Fibroblast of lung (primary cell): Measurements from ENCODE around the gene C17orf58. TPM values are rescaled to one million over a fixed set of nuclear protein-coding genes. Genes with fewer than 3 reads are reported as not detected.

ENCODE experiments used
- DNase-seq, 2 donors: peaks; one replicate each; pipeline versions ENCODE4 v3.0.0 to v3.0.0-alpha.2; 2010; ENCODE audit warnings: low read depth in 2 of 2
- H2AFZ ChIP-seq: 2 replicates; pipeline ENCODE4 v1.5.1; 2012; ENCODE audit warnings: low read length, control low read depth, inconsistent platforms
- H3K27ac ChIP-seq: 2 replicates; pipeline ENCODE4 v1.5.1; 2011; ENCODE audit warnings: low read length, control low read depth; ENCODE audit not compliant: insufficient read depth
- H3K27me3 ChIP-seq: 2 replicates; pipeline ENCODE4 v1.5.1; 2011; ENCODE audit warnings: mild to moderate bottlenecking, low read length; ENCODE audit not compliant: control insufficient read depth, insufficient read depth
- H3K36me3 ChIP-seq: 2 replicates; pipeline ENCODE4 v1.5.1; 2011; ENCODE audit warnings: low read length; ENCODE audit not compliant: control insufficient read depth, insufficient read depth
- H3K4me1 ChIP-seq: 2 replicates; pipeline ENCODE4 v1.5.1; 2011; ENCODE audit warnings: low read length; ENCODE audit not compliant: control insufficient read depth, insufficient read depth; ENCODE audit errors: extremely low read depth
- H3K4me2 ChIP-seq: 2 replicates; pipeline ENCODE4 v1.5.1; 2011; ENCODE audit warnings: low read length, control low read depth; ENCODE audit not compliant: insufficient read depth; ENCODE audit errors: extremely low read depth
- H3K4me3 ChIP-seq, 4 experiments: fragments of 200-600 bp in 1 of 4; sonication (generic) in 1 of 4; replicated peaks in 1 of 4; 2 replicates each; pipeline ENCODE4 v1.5.1; 2011 to 2016; ENCODE audit warnings: low read length in 4 of 4, low read depth in 3 of 4, mild to moderate bottlenecking in 3 of 4, control low read depth in 2 of 4, inconsistent platforms in 1 of 4, mixed read lengths in 1 of 4; ENCODE audit not compliant: insufficient read depth in 1 of 4; ENCODE audit errors: control extremely low read depth in 1 of 4
- H3K79me2 ChIP-seq: 2 replicates; pipeline ENCODE4 v1.5.1; 2012; ENCODE audit warnings: mild to moderate bottlenecking, low read length, inconsistent platforms; ENCODE audit not compliant: control insufficient read depth, insufficient read depth
- H3K9ac ChIP-seq: 2 replicates; pipeline ENCODE4 v1.5.1; 2011; ENCODE audit warnings: mild to moderate bottlenecking, low read length, control low read depth; ENCODE audit not compliant: insufficient read depth
- H3K9me3 ChIP-seq: 2 replicates; pipeline ENCODE4 v1.5.1; 2012; ENCODE audit warnings: low read depth, low read length; ENCODE audit not compliant: control insufficient read depth, insufficient read depth
- H4K20me1 ChIP-seq: 2 replicates; pipeline ENCODE4 v1.5.1; 2011; ENCODE audit warnings: low read length; ENCODE audit not compliant: control insufficient read depth, insufficient read depth; ENCODE audit errors: extremely low read depth
- EZH2 ChIP-seq: IDR thresholded peaks from 2 replicates; pipeline ENCODE4 v1.5.1; 2012; ENCODE audit warnings: low read length, control low read depth, mild to moderate bottlenecking; ENCODE audit errors: missing control alignments
- polyA plus RNA-seq, 2 donors: library from polyadenylated mRNA; depleted of rRNA in 1 of 2; stranded (reverse) in 1 of 2; unstranded in 1 of 2; fragments of >200 nt; gene quantifications; 2 replicates each; pipeline ENCODE4 v1.2.1, GENCODE V29; 2011 to 2012; ENCODE audit warnings: missing spikeins in 1 of 2
- total RNA-seq: library from RNA; depleted of rRNA; stranded (reverse); fragments of >200 nt; gene quantifications from 2 replicates; pipeline ENCODE4 v1.2.1, GENCODE V29; 2014
- TF ChIP-seq, protein P1 (sequence below), 2 donors: IDR thresholded peaks in 1 of 2; conservative IDR thresholded peaks in 1 of 2; 1 replicate in 1 of 2; 2 replicates in 1 of 2; pipeline ENCODE4 v1.5.1; 2011 to 2012; ENCODE audit warnings: low read length in 2 of 2, control low read depth in 1 of 2, inconsistent platforms in 1 of 2, low read depth in 1 of 2, mild to moderate bottlenecking in 1 of 2

C17orf58 gene
- total and polyA plus RNA-seq, 2 donors (not counting 1 experiment from before 2014, with no cell fraction given), result 10.6 to 17.0 TPM

DNA sequence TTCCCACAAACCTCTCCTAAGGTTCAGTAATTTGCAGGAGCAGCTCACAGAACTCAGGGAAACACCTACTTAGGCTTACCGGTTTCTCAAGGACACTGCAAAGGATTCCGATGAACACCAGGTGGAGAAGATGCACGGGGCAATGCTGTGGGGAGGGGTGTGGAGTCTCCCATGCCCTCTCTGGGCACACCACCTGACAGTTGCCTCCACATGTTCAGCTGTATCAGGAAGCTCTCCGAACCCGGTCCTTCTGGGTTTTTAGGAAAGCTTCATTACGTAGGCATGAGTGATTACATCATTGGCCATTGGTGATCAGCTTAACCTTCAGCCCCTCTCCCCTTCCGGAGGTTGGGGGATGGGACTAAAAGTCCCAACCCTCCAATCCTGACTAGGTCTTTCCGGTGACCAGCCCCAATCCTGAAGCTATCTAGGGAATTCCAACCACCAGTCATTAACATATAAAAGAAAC, 21.6 kb downstream of the C17orf58 start:
- H3K4me2 ChIP-seq, result no peak overlapping the region
- no peaks in the 10 kb centered on the region for H3K27me3 ChIP-seq
- H3K9ac ChIP-seq, result no peak overlapping the region
- no peaks in the 10 kb centered on the region for H3K9me3 ChIP-seq
- peaks cover 3% of the 10 kb centered on the region for H3K36me3 ChIP-seq
- H3K27ac ChIP-seq, result no peak overlapping the region
- DNase-seq, result no peak
- no peak overlapping the region for H2AFZ ChIP-seq
- no peaks in the 10 kb centered on the region for H3K79me2 ChIP-seq
- H3K4me3 ChIP-seq, result no peak overlapping the region
- H4K20me1 ChIP-seq, result no peaks in the 10 kb centered on the region
- H3K4me1 ChIP-seq, result no peaks in the 10 kb centered on the region
- TF ChIP-seq EZH2, result no peak
- TF ChIP-seq, protein P1, sequence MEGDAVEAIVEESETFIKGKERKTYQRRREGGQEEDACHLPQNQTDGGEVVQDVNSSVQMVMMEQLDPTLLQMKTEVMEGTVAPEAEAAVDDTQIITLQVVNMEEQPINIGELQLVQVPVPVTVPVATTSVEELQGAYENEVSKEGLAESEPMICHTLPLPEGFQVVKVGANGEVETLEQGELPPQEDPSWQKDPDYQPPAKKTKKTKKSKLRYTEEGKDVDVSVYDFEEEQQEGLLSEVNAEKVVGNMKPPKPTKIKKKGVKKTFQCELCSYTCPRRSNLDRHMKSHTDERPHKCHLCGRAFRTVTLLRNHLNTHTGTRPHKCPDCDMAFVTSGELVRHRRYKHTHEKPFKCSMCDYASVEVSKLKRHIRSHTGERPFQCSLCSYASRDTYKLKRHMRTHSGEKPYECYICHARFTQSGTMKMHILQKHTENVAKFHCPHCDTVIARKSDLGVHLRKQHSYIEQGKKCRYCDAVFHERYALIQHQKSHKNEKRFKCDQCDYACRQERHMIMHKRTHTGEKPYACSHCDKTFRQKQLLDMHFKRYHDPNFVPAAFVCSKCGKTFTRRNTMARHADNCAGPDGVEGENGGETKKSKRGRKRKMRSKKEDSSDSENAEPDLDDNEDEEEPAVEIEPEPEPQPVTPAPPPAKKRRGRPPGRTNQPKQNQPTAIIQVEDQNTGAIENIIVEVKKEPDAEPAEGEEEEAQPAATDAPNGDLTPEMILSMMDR (conservative IDR thresholded peaks at IDR 0.05 in 1 of 2, IDR thresholded peaks at IDR 0.05 in 1 of 2; ENCODE audit: low read depth in 1 of 2, low read length in 2 of 2), result no peak

DNA sequence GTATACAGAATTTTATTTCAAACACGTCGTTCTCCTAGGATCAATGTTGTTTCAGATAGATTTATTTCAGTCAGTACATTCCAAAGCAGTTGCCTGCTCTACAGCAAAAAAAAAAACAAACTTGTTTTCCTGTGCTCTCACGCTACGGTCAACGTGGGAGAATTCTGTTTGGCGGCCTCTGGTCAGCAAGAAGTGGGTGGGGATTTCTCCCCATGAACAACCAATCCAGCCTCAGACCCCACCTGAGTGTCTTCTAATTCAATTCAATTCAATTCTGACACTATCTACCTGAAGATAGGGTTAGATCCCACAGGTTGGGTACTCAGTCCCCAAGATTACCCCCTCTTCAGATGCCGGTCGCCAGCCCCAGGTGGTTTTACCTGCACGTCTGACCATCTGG, 22.1 kb downstream of the C17orf58 start:
- Histone ChIP-seq H3K4me1 (no peaks in the 10 kb centered on the region), H3K9ac (no peak overlapping the region), H3K79me2 (no peaks in the 10 kb centered on the region), H3K36me3 (peaks cover 3% of the 10 kb centered on the region), H2AFZ (no peak overlapping the region), H4K20me1 (no peaks in the 10 kb centered on the region), H3K4me3 (no peak overlapping the region), H3K27ac (no peak overlapping the region), H3K4me2 (no peak overlapping the region), H3K9me3 (no peaks in the 10 kb centered on the region), H3K27me3 (no peaks in the 10 kb centered on the region)
- DNase-seq, result no peak
- TF ChIP-seq EZH2, result no peak
- TF ChIP-seq, protein P1 (conservative IDR thresholded peaks at IDR 0.05 in 1 of 2, IDR thresholded peaks at IDR 0.05 in 1 of 2; ENCODE audit: low read depth in 1 of 2, low read length in 2 of 2), result no peak

DNA sequence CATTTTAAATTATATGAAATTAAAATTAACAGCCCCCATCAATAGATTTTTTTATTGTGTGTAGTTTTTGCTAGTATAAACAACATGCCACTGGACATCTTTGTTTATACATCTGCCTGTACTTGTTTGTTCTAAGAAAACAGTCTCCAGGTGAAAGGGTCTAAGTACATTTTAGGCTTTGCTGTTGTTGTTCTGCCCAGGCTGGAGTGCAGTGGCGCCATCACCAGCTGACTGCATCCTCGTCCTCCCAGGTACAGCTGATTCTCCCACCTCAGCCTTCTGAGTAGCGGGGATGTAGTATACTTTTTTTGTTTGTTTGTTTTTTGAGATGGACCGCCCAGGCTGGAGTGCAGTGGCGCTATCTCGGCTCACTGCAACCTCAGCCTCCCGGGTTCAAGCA, 25.5 kb downstream of the C17orf58 start:
- no peak overlapping the region for H3K9ac ChIP-seq
- TF ChIP-seq, protein P1 (conservative IDR thresholded peaks at IDR 0.05 in 1 of 2, IDR thresholded peaks at IDR 0.05 in 1 of 2; ENCODE audit: low read depth in 1 of 2, low read length in 2 of 2), result no peak
- no peak for TF ChIP-seq EZH2
- H3K36me3 ChIP-seq, result peaks cover 5% of the 10 kb centered on the region
- no peak overlapping the region for H3K27ac ChIP-seq
- H4K20me1 ChIP-seq, result no peaks in the 10 kb centered on the region
- no peaks in the 10 kb centered on the region for H3K27me3 ChIP-seq
- H3K4me1 ChIP-seq, result no peaks in the 10 kb centered on the region
- no peak for DNase-seq
- no peak overlapping the region for H2AFZ ChIP-seq
- no peak overlapping the region for H3K4me2 ChIP-seq
- H3K79me2 ChIP-seq, result no peaks in the 10 kb centered on the region
- H3K9me3 ChIP-seq, result no peaks in the 10 kb centered on the region
- no peak overlapping the region for H3K4me3 ChIP-seq
